MCF 10A (cell line): ENCODE results near the gene LRFN2. TPM values are rescaled to one million over a fixed set of nuclear protein-coding genes. Genes with fewer than 3 reads are reported as not detected.

Experiments
- BruUV-seq: library from RNA; stranded (reverse); fragments of 400-500 nt; replicated peaks from 2 replicates; lab custom pipeline; 2021; lab: Mats Ljungman, UMichigan
- CTCF ChIA-PET: fragments of 300-600 bp; sonication (Branson Sonifier 250); formaldehyde crosslinking; extraction: SDS; loops from one replicate; lab custom pipeline; 2021; ENCODE audit warnings: antibody characterized with exemption, inconsistent platforms; lab: Yijun Ruan, JAX
- POLR2A ChIA-PET: fragments of 300-600, 350-650 bp; sonication (Branson Sonifier 250); formaldehyde crosslinking; extraction: SDS; loops from one replicate; lab custom pipeline; 2020; ENCODE audit warnings: antibody characterized with exemption, inconsistent platforms; lab: Yijun Ruan, JAX
- DNase-seq: peaks from one replicate; pipeline ENCODE4 v3.0.0-alpha.2; 2018; ENCODE audit not compliant: unreplicated experiment
- H3K27ac Mint-ChIP-seq: one replicate; pipeline ENCODE4 v1.8.0; 2022; ENCODE audit warnings: mild to moderate bottlenecking, low read depth, mixed read lengths; ENCODE audit not compliant: unreplicated experiment
- H3K27me3 Mint-ChIP-seq: one replicate; pipeline ENCODE4 v1.8.0; 2022; ENCODE audit warnings: mixed read lengths; ENCODE audit not compliant: insufficient read depth, unreplicated experiment
- H3K36me3 Mint-ChIP-seq: one replicate; pipeline ENCODE4 v1.8.0; 2022; ENCODE audit warnings: mild to moderate bottlenecking, moderate library complexity, mixed read lengths; ENCODE audit not compliant: insufficient read depth, unreplicated experiment
- H3K4me1 Mint-ChIP-seq: one replicate; pipeline ENCODE4 v1.8.0; 2022; ENCODE audit warnings: mixed read lengths; ENCODE audit not compliant: insufficient read depth, unreplicated experiment
- H3K4me3 Mint-ChIP-seq: one replicate; pipeline ENCODE4 v1.8.0; 2022; ENCODE audit warnings: mild to moderate bottlenecking, moderate library complexity, mixed read lengths; ENCODE audit not compliant: unreplicated experiment
- H3K9me3 Mint-ChIP-seq: one replicate; pipeline ENCODE4 v1.8.0; 2022; ENCODE audit warnings: mixed read lengths; ENCODE audit not compliant: unreplicated experiment
- CTCF ChIP-seq: fragments of 200-600 bp; IDR thresholded peaks from one replicate; pipeline ENCODE4 v1.8.0; 2022; ENCODE audit warnings: antibody characterized with exemption, mild to moderate bottlenecking; ENCODE audit not compliant: unreplicated experiment
- intact Hi-C: fragments of 100-400 bp; cut with micrococcal nuclease; formaldehyde crosslinking; loops from 2 replicates; pipeline ENCODE4 v1.14.1; 2022
- total RNA-seq: library from RNA; stranded (reverse); gene quantifications from 2 replicates; pipeline ENCODE4 v1.2.3, GENCODE V29; 2022

LRFN2 gene
- total RNA-seq, 1 experiment from 2014 or later: not detected

GRCh38 chr6:40369042-40369441 lies 218.1 kb downstream of the LRFN2 start:
- Mint-ChIP-seq H3K27ac (no peak overlapping the region), H3K9me3 (peaks cover 10% of the 10 kb centered on the region), H3K27me3 (no peaks in the 10 kb centered on the region), H3K4me1 (no peaks in the 10 kb centered on the region), H3K4me3 (no peak overlapping the region), H3K36me3 (no peaks in the 10 kb centered on the region)
- intact Hi-C loops: no loop called here
- ChIA-PET POLR2A (no interaction called here), CTCF (no interaction called here)
- DNase-seq: no peak
- no TSS peak for BruUV-seq
- no peak for TF ChIP-seq CTCF

GRCh38 chr6:40362859-40363258 lies 224.3 kb downstream of the LRFN2 start:
- Mint-ChIP-seq H3K4me3 (no peak overlapping the region), H3K27me3 (no peaks in the 10 kb centered on the region), H3K9me3 (peaks cover 43% of the 10 kb centered on the region), H3K36me3 (no peaks in the 10 kb centered on the region), H3K4me1 (no peaks in the 10 kb centered on the region), H3K27ac (no peak overlapping the region)
- no peak for DNase-seq
- TF ChIP-seq CTCF: no peak
- BruUV-seq: no TSS peak
- POLR2A ChIA-PET: no interaction called here
- intact Hi-C loops: no loop called here
- CTCF ChIA-PET: no interaction called here

- no peak overlapping the region for H3K4me3 Mint-ChIP-seq
- intact Hi-C loops: no loop called here
- POLR2A ChIA-PET: no interaction called here
- no peaks in the 10 kb centered on the region for H3K4me1 Mint-ChIP-seq
- CTCF ChIA-PET: no interaction called here
- H3K27me3 Mint-ChIP-seq: no peaks in the 10 kb centered on the region
- TF ChIP-seq CTCF: no peak
- BruUV-seq: no TSS peak
- peaks cover 38% of the 10 kb centered on the region for H3K9me3 Mint-ChIP-seq
- no peaks in the 10 kb centered on the region for H3K36me3 Mint-ChIP-seq
- H3K27ac Mint-ChIP-seq: no peak overlapping the region
- DNase-seq: no peak
Measured at GRCh38 chr6:40359808-40360207, 227.4 kb downstream of the LRFN2 start.

- H3K4me1 Mint-ChIP-seq: no peaks in the 10 kb centered on the region
- intact Hi-C loops: no loop called here
- H3K27me3 Mint-ChIP-seq: no peaks in the 10 kb centered on the region
- H3K36me3 Mint-ChIP-seq: no peaks in the 10 kb centered on the region
- H3K9me3 Mint-ChIP-seq: peaks cover 29% of the 10 kb centered on the region
- no peak overlapping the region for H3K4me3 Mint-ChIP-seq
- no peak for DNase-seq
- H3K27ac Mint-ChIP-seq: no peak overlapping the region
- no TSS peak for BruUV-seq
- ChIA-PET POLR2A (no interaction called here), CTCF (no interaction called here)
- no peak for TF ChIP-seq CTCF
Measured at GRCh38 chr6:40358473-40359460, 228.4 kb downstream of the LRFN2 start.
